ENCODE data around the gene CTDSPL.

CTDSPL gene

DNA sequence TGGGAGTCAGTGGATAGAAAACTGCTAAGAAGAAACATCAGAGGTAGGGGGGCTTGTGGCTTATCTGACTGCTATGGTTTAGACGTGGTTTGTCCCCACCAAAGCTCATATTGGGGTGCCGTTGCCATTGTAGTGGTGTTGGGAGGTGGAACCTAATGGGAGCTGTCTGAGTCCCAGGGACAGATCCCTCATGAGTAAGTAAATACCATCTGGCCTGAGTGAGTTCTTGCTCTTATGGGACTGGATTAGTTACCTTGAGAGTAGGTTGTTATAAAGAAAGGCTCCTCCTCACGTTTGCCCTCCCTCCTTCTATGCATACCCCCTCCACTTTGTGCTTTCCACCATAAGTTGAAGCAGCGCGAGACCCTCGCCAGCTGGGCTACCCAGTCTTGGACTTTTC, 75.5 kb downstream of the CTDSPL start:
- TF ChIP-seq, protein P1, sequence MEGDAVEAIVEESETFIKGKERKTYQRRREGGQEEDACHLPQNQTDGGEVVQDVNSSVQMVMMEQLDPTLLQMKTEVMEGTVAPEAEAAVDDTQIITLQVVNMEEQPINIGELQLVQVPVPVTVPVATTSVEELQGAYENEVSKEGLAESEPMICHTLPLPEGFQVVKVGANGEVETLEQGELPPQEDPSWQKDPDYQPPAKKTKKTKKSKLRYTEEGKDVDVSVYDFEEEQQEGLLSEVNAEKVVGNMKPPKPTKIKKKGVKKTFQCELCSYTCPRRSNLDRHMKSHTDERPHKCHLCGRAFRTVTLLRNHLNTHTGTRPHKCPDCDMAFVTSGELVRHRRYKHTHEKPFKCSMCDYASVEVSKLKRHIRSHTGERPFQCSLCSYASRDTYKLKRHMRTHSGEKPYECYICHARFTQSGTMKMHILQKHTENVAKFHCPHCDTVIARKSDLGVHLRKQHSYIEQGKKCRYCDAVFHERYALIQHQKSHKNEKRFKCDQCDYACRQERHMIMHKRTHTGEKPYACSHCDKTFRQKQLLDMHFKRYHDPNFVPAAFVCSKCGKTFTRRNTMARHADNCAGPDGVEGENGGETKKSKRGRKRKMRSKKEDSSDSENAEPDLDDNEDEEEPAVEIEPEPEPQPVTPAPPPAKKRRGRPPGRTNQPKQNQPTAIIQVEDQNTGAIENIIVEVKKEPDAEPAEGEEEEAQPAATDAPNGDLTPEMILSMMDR (IDR thresholded peaks at IDR 0.05; ENCODE audit: control insufficient read depth, extremely low read depth, insufficient read depth), result no peak
- H3K4me3 ChIP-seq (ENCODE audit: low read depth, low read length), result no peak overlapping the region
- no peak for DNase-seq (ENCODE audit: low read depth)

DNA sequence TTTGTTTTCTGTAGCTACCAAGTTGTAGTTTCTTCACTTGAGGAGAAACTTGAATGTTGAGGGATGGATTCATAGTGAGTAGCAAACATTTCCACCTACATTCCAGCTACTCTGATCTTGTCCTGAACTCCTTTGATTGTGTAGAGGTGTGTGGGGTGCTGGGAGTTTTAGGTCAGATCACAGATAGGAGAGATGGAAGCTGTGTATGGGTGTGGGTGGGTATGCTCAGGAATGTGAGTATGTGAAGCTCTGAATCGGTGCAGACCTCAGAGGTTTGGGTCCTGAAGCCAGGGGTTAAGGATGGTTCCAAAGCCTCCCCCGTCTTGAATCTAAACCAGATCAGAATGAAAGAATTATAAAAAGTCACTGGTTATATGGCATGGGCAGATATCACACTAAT, 76.3 kb downstream of the CTDSPL start:
- no peak overlapping the region for H3K4me3 ChIP-seq (ENCODE audit: low read depth, low read length)
- DNase-seq (ENCODE audit: low read depth), result no peak
- TF ChIP-seq, protein P1 (IDR thresholded peaks at IDR 0.05; ENCODE audit: control insufficient read depth, extremely low read depth, insufficient read depth), result no peak

DNA sequence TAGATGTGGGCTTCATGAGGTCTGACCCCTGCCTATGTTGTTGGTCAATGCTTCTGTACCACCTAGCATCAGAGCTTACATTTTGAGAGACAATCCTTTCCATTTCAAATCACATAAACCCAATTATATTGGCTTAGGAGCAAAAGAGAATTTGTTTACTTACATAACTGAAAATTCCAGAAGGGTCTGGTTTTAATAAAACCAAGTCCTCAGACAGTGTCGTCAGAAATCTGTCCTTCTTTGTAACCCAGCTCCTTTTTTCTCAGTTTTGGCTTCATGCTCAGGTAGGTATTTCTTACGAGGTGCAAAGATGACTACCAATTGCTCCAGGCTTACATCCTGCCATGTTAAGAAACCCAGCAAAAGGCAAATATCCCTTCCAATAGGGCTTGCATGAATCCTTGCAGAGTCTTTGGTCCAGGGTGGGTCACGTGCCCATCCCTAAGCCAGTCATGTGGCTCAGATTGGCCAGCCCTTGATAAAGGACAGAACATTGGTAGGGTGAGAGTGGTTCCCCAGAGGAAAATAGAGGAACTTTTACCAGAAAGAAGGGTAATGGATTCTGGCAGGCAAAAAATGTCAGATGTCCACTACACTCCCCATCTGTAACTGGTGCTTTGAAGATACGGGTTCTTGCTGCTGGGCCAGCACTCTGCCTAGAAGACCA, 78.7 kb downstream of the CTDSPL start:
- TF ChIP-seq, protein P1 (IDR thresholded peaks at IDR 0.05; ENCODE audit: control insufficient read depth, extremely low read depth, insufficient read depth), result no peak
- no peak overlapping the region for H3K4me3 ChIP-seq (ENCODE audit: low read depth, low read length)
- DNase-seq (ENCODE audit: low read depth), result no peak

DNA sequence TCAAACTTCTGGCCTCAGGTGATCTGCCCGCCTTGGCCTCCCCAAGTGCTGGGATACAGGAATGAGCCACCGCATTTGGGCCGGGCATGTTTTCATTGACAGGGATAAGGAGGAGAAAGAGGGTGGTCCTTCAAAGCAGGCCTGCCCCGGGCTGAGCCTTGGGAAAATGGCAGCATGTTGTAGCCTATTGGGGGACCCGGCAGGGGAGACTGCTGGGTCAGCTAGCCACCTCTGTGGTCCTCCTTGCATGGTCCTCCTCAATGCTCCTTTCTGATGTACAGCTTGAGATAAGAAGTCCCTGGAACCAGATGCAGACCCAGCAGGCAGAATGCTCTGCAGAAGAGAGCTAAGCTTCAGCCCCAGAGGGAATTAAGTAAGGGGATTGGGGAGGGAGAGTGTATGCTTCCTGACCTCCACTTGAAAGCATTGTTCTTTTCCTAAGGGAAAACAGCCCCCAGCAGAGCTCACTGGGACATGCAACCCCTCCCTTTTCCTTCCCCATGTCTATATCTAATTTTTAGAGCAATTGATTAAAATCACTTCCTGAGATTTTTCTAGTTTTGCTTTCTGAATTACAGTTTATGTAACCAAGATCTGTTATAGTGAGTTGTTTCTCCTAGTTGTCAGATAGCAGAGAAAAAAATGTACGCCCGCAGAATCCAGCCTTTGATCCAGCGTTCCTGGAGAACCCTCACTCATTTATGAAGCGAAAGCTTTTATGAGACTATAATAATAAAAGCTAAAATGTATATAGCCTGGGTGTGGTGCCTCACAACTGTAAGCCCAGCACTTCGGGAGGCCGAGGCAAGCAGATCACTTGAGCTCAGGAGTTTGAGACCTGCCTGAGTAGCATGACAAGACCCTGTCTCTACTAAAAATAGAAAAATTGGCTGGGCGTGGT, 80.2 kb downstream of the CTDSPL start:
- TF ChIP-seq, protein P1 (IDR thresholded peaks at IDR 0.05; ENCODE audit: control insufficient read depth, extremely low read depth, insufficient read depth), result no peak
- no peak for DNase-seq (ENCODE audit: low read depth)
- no peak overlapping the region for H3K4me3 ChIP-seq (ENCODE audit: low read depth, low read length)

DNA sequence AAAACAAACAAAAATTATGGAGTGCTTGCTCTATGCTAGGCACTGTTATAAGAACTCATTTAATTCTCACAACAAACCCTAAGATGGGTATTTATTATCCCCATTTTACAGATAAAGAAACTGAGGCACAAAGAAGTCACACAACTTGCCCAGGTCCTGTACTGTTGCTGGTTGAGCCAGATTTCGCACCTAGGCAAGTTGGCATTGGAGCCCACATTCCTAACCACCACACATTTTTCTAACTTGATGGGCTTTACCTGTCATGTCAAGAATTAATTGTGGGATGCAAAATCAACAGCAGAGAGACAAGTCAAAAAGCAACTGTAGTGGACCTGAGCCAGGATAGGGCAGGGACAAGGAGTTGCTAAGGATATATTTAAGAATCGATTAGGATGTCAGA, 81.0 kb downstream of the CTDSPL start:
- TF ChIP-seq, protein P1 (IDR thresholded peaks at IDR 0.05; ENCODE audit: control insufficient read depth, extremely low read depth, insufficient read depth), result no peak
- DNase-seq (ENCODE audit: low read depth), result no peak

DNA sequence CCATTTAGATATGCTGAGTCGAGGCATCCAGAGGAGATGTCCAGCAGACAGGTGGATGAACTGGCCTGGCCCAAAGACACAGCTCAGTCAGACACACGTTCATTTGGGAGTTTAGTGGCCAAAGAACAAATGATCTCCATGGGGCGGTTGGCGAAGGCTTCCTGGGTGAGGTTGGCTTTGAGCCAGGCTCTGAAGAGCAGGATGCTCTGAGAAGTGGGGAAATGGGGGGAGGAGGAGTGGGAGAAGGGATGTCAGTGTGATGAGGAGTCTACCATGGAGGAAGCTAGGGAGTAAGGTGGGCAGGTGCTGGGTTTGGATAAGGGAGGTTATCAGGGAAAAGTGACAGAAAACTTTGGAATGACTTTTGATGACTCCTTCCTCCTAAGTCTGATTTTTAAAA, 81.4 kb downstream of the CTDSPL start:
- DNase-seq (ENCODE audit: low read depth), result no peak
- TF ChIP-seq, protein P1 (IDR thresholded peaks at IDR 0.05; ENCODE audit: control insufficient read depth, extremely low read depth, insufficient read depth), result no peak
- H3K4me3 ChIP-seq (ENCODE audit: low read depth, low read length), result no peak overlapping the region

More for the DNA sequence above, 81.0 kb downstream of the CTDSPL start:
- no peak overlapping the region for H3K4me3 ChIP-seq (ENCODE audit: low read depth, low read length)

All from LNCaP clone FGC (cell line).